Mucosa of gallbladder (tissue), 1 donor: Measurements from ENCODE around the gene PLXNB1. TPM values are rescaled to one million over a fixed set of nuclear protein-coding genes. Genes with fewer than 3 reads are reported as not detected.

Experiments used
- DNase-seq: peaks from one replicate; pipeline ENCODE4 v3.0.0-alpha.2; 2020; ENCODE audit warnings: low spot score
- total RNA-seq: library from RNA; stranded (reverse); gene quantifications from one replicate; pipeline ENCODE4 v1.2.1, GENCODE V29; 2021
- donor health status: DM: no; HTN: no; CAD: no.

PLXNB1 gene
- total RNA-seq, 1 donor from 2014 or later = 257 TPM

- peak; percentile 80 for DNase-seq
Measured at GRCh38 chr3:48433472-48434118, 3.7 kb upstream of the PLXNB1 start.

DNA sequence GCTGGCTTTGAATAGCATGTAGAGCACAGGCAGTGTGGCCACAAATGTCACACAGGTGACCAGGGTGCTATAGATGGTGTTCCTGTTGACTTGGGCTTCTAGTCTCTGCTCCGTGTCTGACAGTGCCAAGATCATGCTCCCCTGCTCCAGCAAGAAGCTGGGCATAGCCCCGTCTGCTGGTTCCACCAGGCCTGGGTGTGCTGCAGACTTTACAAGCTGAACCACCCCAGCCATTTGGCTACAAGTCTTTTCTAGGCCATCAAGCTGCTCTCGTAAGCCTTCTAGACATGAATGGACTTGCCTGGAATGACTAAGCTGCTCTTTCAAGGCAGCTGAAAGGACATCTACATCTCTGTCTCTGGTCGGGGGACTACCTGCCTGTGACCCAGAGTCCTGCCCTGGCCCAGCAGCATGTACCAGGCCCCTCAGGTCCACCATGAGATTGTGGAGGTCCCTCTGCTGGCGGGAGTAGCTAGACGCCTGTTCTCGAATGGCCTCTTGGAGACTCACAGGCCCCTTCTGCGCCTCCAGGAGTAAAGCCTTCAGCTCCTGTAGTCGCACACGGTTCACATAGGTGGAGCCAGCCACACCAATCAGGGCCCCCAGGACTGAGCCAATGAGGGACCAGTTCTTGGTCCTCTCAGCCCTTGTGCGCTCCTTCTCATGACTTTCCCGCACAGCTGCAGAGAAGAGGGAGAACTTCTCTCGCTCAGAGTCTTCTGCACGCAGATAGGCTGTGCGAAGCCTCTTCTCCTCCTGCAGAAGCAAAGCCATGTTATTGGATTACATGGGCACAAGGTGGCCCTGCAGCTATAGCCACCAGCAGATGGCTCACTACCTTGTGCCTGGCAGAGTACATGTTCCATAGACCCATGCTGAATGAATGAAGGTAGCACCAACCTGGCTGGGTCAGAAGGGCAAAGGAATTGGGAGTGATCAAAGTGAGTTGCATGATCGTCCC is 2.8 kb upstream of the PLXNB1 start:
- DNase-seq = no peak

- DNase-seq = no peak
Measured at GRCh38 chr3:48431224-48432029, 1.5 kb upstream of the PLXNB1 start.

GRCh38 chr3:48430708-48431101 is 819 bp upstream of the PLXNB1 start:
- no peak for DNase-seq

DNA sequence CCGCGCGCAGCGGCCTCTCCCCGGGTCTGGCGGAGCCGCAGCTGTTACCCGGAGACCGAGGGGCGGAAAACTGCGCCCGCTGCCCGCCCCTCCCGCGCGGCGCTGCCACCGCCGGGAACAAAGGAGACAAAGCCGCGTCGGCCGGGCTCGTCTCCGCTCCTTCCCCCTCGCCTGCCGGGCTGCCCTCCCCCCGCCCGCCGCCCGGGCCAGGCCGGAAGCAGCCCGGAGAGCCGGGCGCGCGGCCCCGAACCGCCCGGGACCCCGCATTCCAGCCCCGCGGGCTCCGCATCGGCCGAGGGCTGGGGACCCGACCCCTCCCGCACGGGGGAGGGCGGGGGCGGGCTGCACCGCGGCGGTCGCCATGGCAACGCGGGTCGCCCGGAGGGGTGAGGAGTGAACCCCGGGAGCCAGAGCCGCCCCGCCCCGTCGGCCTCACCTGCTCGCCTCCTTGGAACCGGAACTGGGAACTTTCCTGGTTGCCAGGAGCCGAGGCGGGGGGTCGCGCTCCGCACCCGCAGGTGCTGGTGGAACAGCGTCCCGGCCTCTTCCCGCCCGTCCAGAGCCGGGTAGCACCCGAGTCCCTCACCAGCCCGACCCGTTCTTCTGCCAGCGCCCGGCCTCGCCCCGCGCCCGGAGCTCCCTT is 448 bp downstream of the PLXNB1 start:
- peak; percentile 63 for DNase-seq

- DNase-seq = peak; percentile 67
Measured at GRCh38 chr3:48428572-48429316, 1.1 kb downstream of the PLXNB1 start.

DNA sequence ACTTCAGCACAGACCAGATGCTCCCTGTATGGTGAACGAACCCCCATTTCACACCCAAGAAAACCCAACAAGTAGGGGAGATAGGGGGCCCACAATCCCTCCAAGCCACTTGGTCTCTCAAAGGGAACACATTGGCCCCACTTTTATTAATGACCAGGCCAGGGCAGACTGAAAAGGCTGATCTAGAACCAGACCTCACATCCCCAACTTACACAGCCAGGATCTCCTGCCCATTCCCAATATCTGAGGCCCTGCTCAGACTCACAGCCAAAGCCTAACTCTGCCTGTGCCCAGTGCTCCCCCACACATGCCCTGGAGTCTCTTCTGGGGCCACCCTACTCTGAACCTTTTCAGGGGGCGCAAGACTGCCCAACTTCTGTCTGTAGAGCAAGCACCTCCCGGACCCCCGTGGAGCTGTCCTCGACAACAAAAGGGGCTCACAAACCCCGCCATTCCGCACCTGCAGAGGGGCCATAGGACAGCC is 1.8 kb downstream of the PLXNB1 start:
- DNase-seq = no peak

- DNase-seq = no peak
Measured at GRCh38 chr3:48427630-48427962, 2.3 kb downstream of the PLXNB1 start.

- no peak for DNase-seq
Measured at GRCh38 chr3:48426944-48427629, 2.8 kb downstream of the PLXNB1 start.

DNA sequence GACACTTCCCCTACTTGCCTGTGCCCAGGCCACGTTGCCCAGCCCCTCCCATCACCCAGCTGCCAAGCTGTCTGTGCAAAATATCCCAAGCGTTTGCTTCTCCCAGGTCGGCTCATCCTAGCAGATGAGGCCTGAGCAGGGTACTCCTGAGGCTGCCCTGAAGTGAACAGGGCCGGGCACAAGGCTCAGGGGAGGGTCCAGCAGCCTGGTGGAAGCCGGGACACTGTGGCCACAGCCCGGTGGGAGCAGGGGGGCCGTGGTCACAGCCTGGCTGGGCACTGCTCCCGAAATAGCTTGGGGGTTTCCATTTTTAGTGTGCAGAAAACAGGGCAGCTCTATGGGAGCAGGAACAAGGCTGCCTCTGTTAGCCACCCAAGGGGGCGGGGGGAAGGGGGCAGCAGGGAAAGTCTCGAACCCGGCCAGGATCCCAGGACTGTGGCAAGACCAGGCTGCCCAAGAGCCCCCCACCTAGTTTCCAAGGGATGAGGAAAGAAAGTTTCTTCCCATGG is 3.4 kb downstream of the PLXNB1 start:
- DNase-seq = no peak

GRCh38 chr3:48425281-48425812 is 4.5 kb downstream of the PLXNB1 start:
- no peak for DNase-seq

DNA sequence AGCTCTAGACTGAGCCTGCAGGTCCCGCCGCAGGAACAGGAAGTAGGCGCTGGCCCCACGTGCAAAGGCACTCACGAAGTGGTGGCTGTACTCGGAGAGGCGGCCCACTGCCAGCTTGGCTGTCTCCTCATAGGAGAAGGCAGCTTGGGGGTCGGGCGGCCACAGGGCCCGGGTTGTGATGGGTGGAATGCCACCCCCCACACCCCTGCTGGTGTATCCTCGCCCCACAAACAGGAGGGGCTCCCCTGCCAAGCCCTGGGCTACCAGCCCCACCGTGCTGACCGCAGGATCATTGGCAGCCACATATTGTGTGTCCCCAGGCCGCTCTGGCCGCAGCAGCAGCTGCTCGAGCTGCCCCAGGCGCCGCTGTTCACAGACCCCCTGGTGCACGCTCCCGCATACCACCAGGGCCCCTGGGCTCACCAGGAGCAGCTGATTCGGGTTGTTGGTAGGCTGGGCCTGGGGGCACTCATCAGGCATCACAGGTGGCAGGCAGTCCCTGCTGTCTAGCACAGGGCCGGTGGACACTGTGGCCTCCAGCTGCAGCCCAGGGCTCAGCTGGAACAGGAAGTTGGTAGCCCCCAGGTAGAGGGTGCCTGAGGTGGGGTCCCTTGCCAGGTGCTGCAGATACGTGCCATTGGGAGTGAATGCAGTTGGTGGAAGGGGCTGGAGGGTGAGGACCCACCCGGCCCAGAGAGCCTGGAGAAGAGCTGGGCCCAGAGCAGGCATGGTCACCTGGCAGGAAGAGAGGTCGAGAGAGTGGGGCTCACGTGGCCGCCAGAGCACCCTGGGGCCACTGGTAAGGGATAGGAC is 5.8 kb downstream of the PLXNB1 start:
- DNase-seq = no peak

DNA sequence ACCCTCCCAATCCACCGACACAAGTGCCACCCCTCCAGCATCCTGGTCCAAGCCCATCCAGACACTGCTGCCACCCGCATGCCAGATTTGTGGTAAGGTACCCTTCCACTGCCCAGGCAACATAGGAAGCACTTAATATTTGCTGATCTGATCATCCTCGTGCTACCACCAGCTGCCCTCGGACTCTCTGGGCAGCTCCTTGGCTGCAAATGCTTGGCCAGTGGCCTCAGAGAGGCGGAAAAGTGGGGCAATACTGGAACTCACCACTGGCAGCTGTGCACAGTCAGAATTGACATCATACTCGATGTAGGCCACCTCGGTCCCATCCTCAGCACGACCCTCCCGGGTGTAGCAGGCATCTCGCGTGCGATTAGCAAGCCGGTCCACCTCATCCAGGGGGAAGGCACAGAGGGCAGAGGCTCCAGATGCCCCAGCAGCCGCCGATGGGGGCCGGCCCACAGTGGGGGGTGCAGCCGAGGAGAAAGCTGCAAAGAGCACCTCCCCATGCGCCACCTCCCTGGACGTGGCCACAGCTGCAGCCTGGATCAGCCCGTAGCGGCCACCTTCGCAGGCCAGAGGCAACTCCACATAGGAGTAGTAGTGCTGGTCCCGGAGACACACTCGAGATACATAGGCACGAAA is 6.5 kb downstream of the PLXNB1 start:
- no peak for DNase-seq

DNA sequence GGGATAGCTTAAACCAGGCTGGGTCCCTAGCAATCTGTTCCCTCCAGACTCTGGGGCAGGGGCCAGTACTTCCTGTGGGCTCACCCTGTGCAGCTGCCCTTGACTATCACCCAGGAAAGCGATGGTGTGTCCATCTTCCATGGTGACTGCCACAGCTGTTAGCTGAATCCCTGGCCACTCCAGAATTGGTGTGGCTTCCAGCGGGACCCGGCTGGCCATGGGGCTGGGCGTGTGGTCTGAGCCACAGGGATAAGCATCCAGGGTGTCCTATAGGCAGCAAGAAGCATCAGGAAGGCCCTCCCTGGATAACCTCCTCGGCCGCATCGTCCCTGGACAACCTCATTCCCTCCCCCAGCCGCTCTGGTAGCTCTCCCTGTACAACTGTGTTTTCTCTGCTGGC is 7.2 kb downstream of the PLXNB1 start:
- no peak for DNase-seq

- DNase-seq = no peak
Measured at GRCh38 chr3:48422272-48422671, 7.6 kb downstream of the PLXNB1 start.

- DNase-seq = no peak
Measured at GRCh38 chr3:48420561-48420960, 9.3 kb downstream of the PLXNB1 start.

DNA sequence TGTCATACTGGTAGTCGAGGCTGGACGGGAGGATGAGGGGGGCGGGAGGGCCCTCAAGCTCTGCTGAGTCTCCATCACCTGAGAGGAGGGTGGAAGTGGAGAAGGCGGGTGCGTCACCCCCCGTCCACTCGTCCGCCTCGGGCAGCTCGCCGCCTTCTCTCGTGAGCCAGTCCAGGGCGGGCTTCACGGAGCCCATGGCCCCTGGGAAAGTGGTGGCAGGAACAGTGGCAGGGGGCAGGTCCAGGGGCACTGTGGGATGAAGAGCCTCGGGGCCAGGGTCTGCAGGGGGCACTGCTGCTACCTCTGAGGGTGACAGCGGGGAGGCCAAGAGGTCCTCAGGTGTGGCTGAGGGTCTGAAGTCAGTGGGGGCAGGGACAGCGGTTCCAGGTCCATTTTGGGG is 10.3 kb downstream of the PLXNB1 start:
- DNase-seq = no peak

GRCh38 chr3:48419149-48419548 is 10.7 kb downstream of the PLXNB1 start:
- DNase-seq = no peak

GRCh38 chr3:48418651-48419050 is 11.2 kb downstream of the PLXNB1 start:
- DNase-seq = no peak
